Astrocyte (in vitro differentiated cells and primary cell): ENCODE measurements around the gene MEN1. TPM values are rescaled to one million over a fixed set of nuclear protein-coding genes. Genes with fewer than 3 reads are reported as not detected.

Experiments
- DNase-seq: peaks from one replicate; pipeline ENCODE4 v3.0.0-alpha.2; 2010; ENCODE audit warnings: low read depth
- FAIRE-seq: peaks from 2 replicates; lab custom pipeline; 2011; peaks lifted over from hg19 to GRCh38; lab: Jason Lieb, UNC
- H2AFZ ChIP-seq: 2 replicates; pipeline ENCODE4 v1.6.0; 2012; ENCODE audit warnings: low read depth, low read length, inconsistent platforms
- H3K27ac ChIP-seq: 2 replicates; pipeline ENCODE4 v1.5.1; 2011; ENCODE audit warnings: low read depth, low read length, inconsistent platforms
- H3K27me3 ChIP-seq: 2 replicates; pipeline ENCODE4 v1.6.0; 2011; ENCODE audit warnings: low read length, inconsistent platforms; ENCODE audit not compliant: insufficient read depth
- H3K36me3 ChIP-seq: 2 replicates; pipeline ENCODE4 v1.5.1; 2011; ENCODE audit warnings: low read length, inconsistent platforms; ENCODE audit not compliant: insufficient read depth
- H3K4me1 ChIP-seq: 2 replicates; pipeline ENCODE4 v1.5.1; 2011; ENCODE audit warnings: low read length, inconsistent platforms; ENCODE audit not compliant: insufficient read depth
- H3K4me2 ChIP-seq: 2 replicates; pipeline ENCODE4 v1.6.0; 2012; ENCODE audit warnings: low read length, inconsistent platforms
- H3K4me3 ChIP-seq: 2 replicates; pipeline ENCODE4 v1.5.1; 2011; ENCODE audit warnings: low read depth, mild to moderate bottlenecking, low read length, inconsistent platforms; ENCODE audit not compliant: insufficient read depth
- H3K79me2 ChIP-seq: 2 replicates; pipeline ENCODE4 v1.6.0; 2012; ENCODE audit warnings: mild to moderate bottlenecking, low read length, inconsistent platforms; ENCODE audit not compliant: insufficient read depth
- H3K9ac ChIP-seq: 2 replicates; pipeline ENCODE4 v1.6.0; 2012; ENCODE audit warnings: mild to moderate bottlenecking, low read length, inconsistent platforms
- H3K9me3 ChIP-seq: 2 replicates; pipeline ENCODE4 v1.5.1; 2012; ENCODE audit warnings: low read depth, mild to moderate bottlenecking, low read length, inconsistent platforms; ENCODE audit not compliant: insufficient read depth
- H4K20me1 ChIP-seq: 2 replicates; pipeline ENCODE4 v1.6.0; 2012; ENCODE audit warnings: low read length, inconsistent platforms; ENCODE audit not compliant: insufficient read depth
- H3K27ac Mint-ChIP-seq: one replicate; pipeline ENCODE4 v1.8.0; 2021; ENCODE audit warnings: mild to moderate bottlenecking, mixed read lengths; ENCODE audit not compliant: unreplicated experiment
- H3K27me3 Mint-ChIP-seq: one replicate; pipeline ENCODE4 v1.8.0; 2021; ENCODE audit warnings: low read depth, mixed read lengths; ENCODE audit not compliant: unreplicated experiment
- H3K36me3 Mint-ChIP-seq: one replicate; pipeline ENCODE4 v1.8.0; 2021; ENCODE audit warnings: low read depth, mixed read lengths; ENCODE audit not compliant: unreplicated experiment
- H3K4me1 Mint-ChIP-seq: one replicate; pipeline ENCODE4 v1.8.0; 2021; ENCODE audit warnings: low read depth, mixed read lengths; ENCODE audit not compliant: unreplicated experiment
- H3K4me3 Mint-ChIP-seq: one replicate; pipeline ENCODE4 v1.8.0; 2021; ENCODE audit warnings: mild to moderate bottlenecking, moderate library complexity, mixed read lengths; ENCODE audit not compliant: unreplicated experiment
- H3K9me3 Mint-ChIP-seq: one replicate; pipeline ENCODE4 v1.8.0; 2021; ENCODE audit warnings: mild to moderate bottlenecking, mixed read lengths; ENCODE audit not compliant: unreplicated experiment
- EZH2 ChIP-seq: IDR thresholded peaks from 2 replicates; pipeline ENCODE4 v1.6.1; 2012; ENCODE audit warnings: mild to moderate bottlenecking, low read length, inconsistent platforms; ENCODE audit not compliant: insufficient read depth
- total RNA-seq: library from RNA; stranded (reverse); gene quantifications from 2 replicates; pipeline ENCODE4 v1.2.1, GENCODE V29; 2021
- TF ChIP-seq, protein P1 (sequence below): IDR thresholded peaks from 2 replicates; pipeline ENCODE4 v1.5.1; 2011; ENCODE audit warnings: low read depth, mild to moderate bottlenecking, inconsistent platforms, low read length, moderate library complexity; ENCODE audit not compliant: insufficient read depth

Gene MEN1
- total RNA-seq, 1 donor from 2014 or later, result 26.0 TPM

DNA sequence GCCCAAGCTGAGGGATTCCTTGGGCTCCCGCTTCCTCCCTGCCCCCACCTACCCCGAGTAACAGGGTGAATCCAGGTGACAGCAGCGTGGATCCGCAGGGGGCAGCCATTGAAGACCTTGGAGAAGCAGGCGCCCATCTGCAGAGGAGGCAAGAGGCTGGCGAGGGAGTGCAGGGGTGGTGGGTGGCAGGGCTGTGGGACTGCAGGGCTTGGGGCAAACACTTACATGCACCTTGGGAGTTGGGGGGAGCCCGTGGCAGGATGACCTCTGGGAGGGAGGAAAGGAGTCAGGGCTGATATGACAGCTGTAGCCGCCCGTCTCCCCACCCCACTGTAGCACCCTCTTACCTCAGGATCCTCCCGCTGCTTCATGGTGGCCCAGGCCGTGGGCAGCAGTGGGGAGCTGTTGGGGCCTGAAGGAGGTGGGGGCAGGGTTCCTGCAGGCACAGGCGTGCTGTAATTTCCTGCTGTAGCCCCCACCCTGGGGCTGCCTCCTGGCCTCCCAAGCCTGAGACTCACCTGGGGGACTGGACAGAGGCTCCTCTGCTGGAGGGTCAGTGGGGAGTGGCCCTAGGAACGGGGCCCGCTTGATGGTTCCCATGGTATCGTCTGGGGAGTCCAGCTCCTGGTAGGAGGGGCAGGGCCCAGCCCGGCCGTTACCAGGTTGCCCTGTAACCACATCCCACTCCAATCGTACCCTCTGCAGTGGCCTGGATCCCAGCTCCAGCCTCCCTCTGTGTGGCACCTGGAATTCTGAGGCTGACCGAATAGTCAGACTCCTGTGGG is 13.4 kb downstream of the MEN1 start:
- Histone ChIP-seq H3K4me3 (no peak overlapping the region), H3K79me2 (no peaks in the 10 kb centered on the region), H3K9ac (no peak overlapping the region), H3K9me3 (no peaks in the 10 kb centered on the region), H3K36me3 (no peaks in the 10 kb centered on the region), H3K4me1 (no peaks in the 10 kb centered on the region), H3K27me3 (no peaks in the 10 kb centered on the region), H3K27ac (no peak overlapping the region), H4K20me1 (no peaks in the 10 kb centered on the region), H3K4me2 (no peak overlapping the region), H2AFZ (no peak overlapping the region)
- FAIRE-seq (no peak), DNase-seq (no peak)
- Mint-ChIP-seq H3K27me3 (no peaks in the 10 kb centered on the region), H3K4me1 (no peaks in the 10 kb centered on the region), H3K4me3 (no peak overlapping the region), H3K27ac (no peak overlapping the region), H3K9me3 (no peaks in the 10 kb centered on the region), H3K36me3 (peaks cover 5% of the 10 kb centered on the region)
- TF ChIP-seq, protein P1, sequence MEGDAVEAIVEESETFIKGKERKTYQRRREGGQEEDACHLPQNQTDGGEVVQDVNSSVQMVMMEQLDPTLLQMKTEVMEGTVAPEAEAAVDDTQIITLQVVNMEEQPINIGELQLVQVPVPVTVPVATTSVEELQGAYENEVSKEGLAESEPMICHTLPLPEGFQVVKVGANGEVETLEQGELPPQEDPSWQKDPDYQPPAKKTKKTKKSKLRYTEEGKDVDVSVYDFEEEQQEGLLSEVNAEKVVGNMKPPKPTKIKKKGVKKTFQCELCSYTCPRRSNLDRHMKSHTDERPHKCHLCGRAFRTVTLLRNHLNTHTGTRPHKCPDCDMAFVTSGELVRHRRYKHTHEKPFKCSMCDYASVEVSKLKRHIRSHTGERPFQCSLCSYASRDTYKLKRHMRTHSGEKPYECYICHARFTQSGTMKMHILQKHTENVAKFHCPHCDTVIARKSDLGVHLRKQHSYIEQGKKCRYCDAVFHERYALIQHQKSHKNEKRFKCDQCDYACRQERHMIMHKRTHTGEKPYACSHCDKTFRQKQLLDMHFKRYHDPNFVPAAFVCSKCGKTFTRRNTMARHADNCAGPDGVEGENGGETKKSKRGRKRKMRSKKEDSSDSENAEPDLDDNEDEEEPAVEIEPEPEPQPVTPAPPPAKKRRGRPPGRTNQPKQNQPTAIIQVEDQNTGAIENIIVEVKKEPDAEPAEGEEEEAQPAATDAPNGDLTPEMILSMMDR, result no peak
- no peak for TF ChIP-seq EZH2

DNA sequence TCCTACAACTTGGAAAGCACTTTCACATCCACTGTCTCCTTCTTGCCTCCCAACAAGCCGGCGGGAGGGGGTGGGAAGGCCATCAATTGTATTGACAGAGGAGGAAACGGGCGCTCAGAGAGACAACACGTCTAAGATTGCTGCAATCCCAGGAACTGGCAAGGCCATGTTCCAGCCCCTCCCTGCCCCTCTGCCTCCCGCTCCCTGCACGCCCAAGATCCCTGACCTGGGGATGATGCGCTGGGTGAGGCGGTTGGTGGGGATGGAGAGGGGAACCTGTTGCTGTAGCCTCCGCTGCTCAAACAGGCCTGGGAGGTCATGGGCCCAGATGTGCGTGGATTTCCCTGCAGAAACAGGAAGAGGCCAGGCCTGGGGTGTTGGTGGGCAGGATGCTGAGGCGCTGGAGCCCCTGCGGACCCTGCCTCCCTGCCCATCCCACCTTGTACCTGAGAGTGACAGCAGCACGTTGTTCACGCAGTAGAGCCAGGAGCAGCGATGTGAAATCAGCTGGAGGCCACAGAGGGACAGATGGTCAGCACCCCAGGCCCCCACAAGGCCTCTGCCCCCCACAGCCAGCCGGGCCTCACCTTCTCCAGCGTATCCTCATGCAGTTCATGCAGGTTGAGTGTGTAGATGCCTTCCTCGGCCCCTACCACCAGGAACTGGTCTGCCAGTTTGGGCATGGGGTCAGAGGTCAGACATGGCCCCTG is 14.1 kb downstream of the MEN1 start:
- H2AFZ ChIP-seq, result no peak overlapping the region
- DNase-seq, result no peak
- no peaks in the 10 kb centered on the region for H3K27me3 ChIP-seq
- H3K79me2 ChIP-seq, result no peaks in the 10 kb centered on the region
- H3K4me3 Mint-ChIP-seq, result no peak overlapping the region
- FAIRE-seq, result no peak
- H3K36me3 Mint-ChIP-seq, result peaks cover 5% of the 10 kb centered on the region
- no peaks in the 10 kb centered on the region for H4K20me1 ChIP-seq
- no peaks in the 10 kb centered on the region for H3K9me3 Mint-ChIP-seq
- H3K9ac ChIP-seq, result no peak overlapping the region
- H3K9me3 ChIP-seq, result no peaks in the 10 kb centered on the region
- no peaks in the 10 kb centered on the region for H3K4me1 Mint-ChIP-seq
- no peak overlapping the region for H3K4me2 ChIP-seq
- H3K4me1 ChIP-seq, result no peaks in the 10 kb centered on the region
- H3K27ac Mint-ChIP-seq, result no peak overlapping the region
- no peaks in the 10 kb centered on the region for H3K36me3 ChIP-seq
- TF ChIP-seq, protein P1, result no peak
- TF ChIP-seq EZH2, result no peak
- H3K27me3 Mint-ChIP-seq, result no peaks in the 10 kb centered on the region
- H3K4me3 ChIP-seq, result no peak overlapping the region
- no peak overlapping the region for H3K27ac ChIP-seq

DNA sequence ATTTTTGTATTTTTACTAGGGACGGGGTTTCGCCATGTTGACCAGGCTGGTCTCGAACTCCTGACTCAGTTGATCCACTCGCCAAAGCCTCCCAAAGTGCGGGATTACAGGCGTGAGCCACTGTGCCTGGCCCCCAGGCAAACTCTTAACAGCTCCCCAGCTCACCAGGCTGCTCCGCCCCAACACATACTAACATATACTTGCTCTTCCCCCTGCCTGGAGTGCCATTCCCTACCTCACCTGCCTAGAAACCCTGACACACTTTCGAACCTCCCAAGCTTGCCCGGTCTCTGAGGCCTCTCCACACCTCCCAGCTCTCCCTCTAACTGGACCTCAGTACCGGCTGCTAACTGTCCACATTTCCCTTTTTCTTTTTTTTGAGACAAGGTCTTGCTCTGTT is 15.8 kb downstream of the MEN1 start:
- TF ChIP-seq, protein P1, result no peak
- no peak for TF ChIP-seq EZH2
- H3K27ac Mint-ChIP-seq, result no peak overlapping the region
- no peak for FAIRE-seq

More for the DNA sequence above, 15.8 kb downstream of the MEN1 start:
- H3K36me3 Mint-ChIP-seq, result peaks cover 9% of the 10 kb centered on the region
- no peaks in the 10 kb centered on the region for H4K20me1 ChIP-seq
- no peaks in the 10 kb centered on the region for H3K9me3 ChIP-seq
- H3K4me2 ChIP-seq, result no peak overlapping the region
- no peaks in the 10 kb centered on the region for H3K4me1 Mint-ChIP-seq
- no peaks in the 10 kb centered on the region for H3K27me3 ChIP-seq
- no peak overlapping the region for H3K4me3 Mint-ChIP-seq
- DNase-seq, result no peak
- no peaks in the 10 kb centered on the region for H3K36me3 ChIP-seq
- H3K4me3 ChIP-seq, result no peak overlapping the region
- H3K27me3 Mint-ChIP-seq, result no peaks in the 10 kb centered on the region
- no peak overlapping the region for H2AFZ ChIP-seq
- H3K27ac ChIP-seq, result no peak overlapping the region
- no peaks in the 10 kb centered on the region for H3K9me3 Mint-ChIP-seq
- no peaks in the 10 kb centered on the region for H3K4me1 ChIP-seq
- H3K9ac ChIP-seq, result no peak overlapping the region
- H3K79me2 ChIP-seq, result no peaks in the 10 kb centered on the region
